ENCODE data around the gene UVRAG. TPM values are rescaled to one million over a fixed set of nuclear protein-coding genes. Genes with fewer than 3 reads are reported as not detected.

Gene UVRAG
- total and polyA plus RNA-seq, 2 of the 13 experiments (the other 11 are each of a cell fraction or from before 2014, with no cell fraction given): 9.7 to 17.3 TPM

DNA sequence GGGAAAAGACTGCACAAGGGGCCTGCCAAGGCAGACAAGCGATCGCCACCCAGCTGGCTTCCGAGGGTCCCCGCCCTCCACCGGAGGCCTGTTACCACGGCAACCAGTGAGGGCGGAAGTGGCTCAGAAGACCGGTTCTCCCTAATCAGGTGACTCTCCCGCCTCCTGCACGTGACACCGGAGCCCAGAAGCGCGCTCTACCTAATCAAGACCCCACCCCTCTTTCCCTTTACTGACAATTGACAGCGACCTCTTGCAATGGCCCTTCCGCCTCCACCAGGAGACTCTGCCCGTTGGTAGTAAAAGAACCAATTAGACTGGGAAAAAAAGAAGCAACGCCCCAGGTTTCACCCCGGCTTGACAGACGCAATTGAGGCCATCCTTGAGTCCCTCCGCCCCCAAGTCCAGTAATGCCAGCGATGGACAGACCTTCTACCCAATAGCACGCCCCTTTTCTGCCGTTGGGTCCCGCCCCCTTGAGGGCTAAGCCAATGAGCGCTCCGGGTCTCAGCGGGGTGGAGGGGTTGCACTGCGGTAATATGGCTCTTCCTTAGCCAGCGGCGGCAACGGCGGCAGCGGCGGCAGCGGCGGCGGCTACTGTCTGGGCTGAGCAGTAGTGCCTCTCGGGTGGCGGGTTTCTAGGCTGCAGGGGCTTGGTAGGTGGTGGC is at the start of gene UVRAG (continued):
- no peak for TF ChIP-seq ZNF280D (CRISPR knock-in tag; IDR thresholded peaks at IDR 0.05)
- TF ChIP-seq ZNF704 (CRISPR knock-in tag; IDR thresholded peaks at IDR 0.05; ENCODE audit: borderline replicate concordance): no peak
- TF ChIP-seq ZNF274 (CRISPR knock-in tag; IDR thresholded peaks at IDR 0.05): no peak
- TF ChIP-seq PCBP2 (optimal IDR thresholded peaks at IDR 0.05; ENCODE audit: low read depth, low read length, poor library complexity, severe bottlenecking): no peak
- TF ChIP-seq, protein P1, sequence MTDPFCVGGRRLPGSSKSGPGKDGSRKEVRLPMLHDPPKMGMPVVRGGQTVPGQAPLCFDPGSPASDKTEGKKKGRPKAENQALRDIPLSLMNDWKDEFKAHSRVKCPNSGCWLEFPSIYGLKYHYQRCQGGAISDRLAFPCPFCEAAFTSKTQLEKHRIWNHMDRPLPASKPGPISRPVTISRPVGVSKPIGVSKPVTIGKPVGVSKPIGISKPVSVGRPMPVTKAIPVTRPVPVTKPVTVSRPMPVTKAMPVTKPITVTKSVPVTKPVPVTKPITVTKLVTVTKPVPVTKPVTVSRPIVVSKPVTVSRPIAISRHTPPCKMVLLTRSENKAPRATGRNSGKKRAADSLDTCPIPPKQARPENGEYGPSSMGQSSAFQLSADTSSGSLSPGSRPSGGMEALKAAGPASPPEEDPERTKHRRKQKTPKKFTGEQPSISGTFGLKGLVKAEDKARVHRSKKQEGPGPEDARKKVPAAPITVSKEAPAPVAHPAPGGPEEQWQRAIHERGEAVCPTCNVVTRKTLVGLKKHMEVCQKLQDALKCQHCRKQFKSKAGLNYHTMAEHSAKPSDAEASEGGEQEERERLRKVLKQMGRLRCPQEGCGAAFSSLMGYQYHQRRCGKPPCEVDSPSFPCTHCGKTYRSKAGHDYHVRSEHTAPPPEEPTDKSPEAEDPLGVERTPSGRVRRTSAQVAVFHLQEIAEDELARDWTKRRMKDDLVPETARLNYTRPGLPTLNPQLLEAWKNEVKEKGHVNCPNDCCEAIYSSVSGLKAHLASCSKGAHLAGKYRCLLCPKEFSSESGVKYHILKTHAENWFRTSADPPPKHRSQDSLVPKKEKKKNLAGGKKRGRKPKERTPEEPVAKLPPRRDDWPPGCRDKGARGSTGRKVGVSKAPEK (CRISPR knock-in tag; IDR thresholded peaks at IDR 0.05; ENCODE audit: borderline replicate concordance): no peak
- TF ChIP-seq MIER3 (CRISPR knock-in tag; IDR thresholded peaks at IDR 0.05; ENCODE audit: borderline replicate concordance): no peak
- no peak for TF ChIP-seq ZNF768 (CRISPR knock-in tag; IDR thresholded peaks at IDR 0.05)
- peak; percentile 47 for TF ChIP-seq RBM39 (IDR thresholded peaks at IDR 0.05; ENCODE audit: low read depth, low read length, poor library complexity, severe bottlenecking)
- no peak for TF ChIP-seq ARNT2 (CRISPR knock-in tag; IDR thresholded peaks at IDR 0.05; ENCODE audit: low read depth)
- no peak for TF ChIP-seq NR2F2 (IDR thresholded peaks at IDR 0.05; ENCODE audit: borderline replicate concordance, low read depth)
- TF ChIP-seq, protein P2, sequence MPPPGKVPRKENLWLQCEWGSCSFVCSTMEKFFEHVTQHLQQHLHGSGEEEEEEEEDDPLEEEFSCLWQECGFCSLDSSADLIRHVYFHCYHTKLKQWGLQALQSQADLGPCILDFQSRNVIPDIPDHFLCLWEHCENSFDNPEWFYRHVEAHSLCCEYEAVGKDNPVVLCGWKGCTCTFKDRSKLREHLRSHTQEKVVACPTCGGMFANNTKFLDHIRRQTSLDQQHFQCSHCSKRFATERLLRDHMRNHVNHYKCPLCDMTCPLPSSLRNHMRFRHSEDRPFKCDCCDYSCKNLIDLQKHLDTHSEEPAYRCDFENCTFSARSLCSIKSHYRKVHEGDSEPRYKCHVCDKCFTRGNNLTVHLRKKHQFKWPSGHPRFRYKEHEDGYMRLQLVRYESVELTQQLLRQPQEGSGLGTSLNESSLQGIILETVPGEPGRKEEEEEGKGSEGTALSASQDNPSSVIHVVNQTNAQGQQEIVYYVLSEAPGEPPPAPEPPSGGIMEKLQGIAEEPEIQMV (CRISPR knock-in tag; IDR thresholded peaks at IDR 0.05; ENCODE audit: low read depth): no peak
- TF ChIP-seq ZNF747 (CRISPR knock-in tag; IDR thresholded peaks at IDR 0.05; ENCODE audit: borderline replicate concordance): no peak; the same call in 1 of the 2 replicates
- TF ChIP-seq MAZ (IDR thresholded peaks at IDR 0.05; ENCODE audit: borderline replicate concordance, low read depth, low read length): peak; percentile 21; the same call in 1 of the 2 replicates
- 0 out of 2 replicates have a peak, but pooled peaks have one; percentile 56 for TF ChIP-seq MAZ (CRISPR knock-in tag; IDR thresholded peaks at IDR 0.05; ENCODE audit: low read depth)
- TF ChIP-seq SOX5 (CRISPR knock-in tag; IDR thresholded peaks at IDR 0.05; ENCODE audit: borderline replicate concordance): no peak
- no peak for TF ChIP-seq ZFP36L2 (CRISPR knock-in tag; IDR thresholded peaks at IDR 0.05)
- no peak for TF ChIP-seq ZBTB3 (CRISPR knock-in tag; IDR thresholded peaks at IDR 0.05; ENCODE audit: borderline replicate concordance, low read depth)
- no peak; the same call in 1 of the 2 replicates for TF ChIP-seq MXD4 (CRISPR knock-in tag; IDR thresholded peaks at IDR 0.05)
- TF ChIP-seq ZNF737 (CRISPR knock-in tag; IDR thresholded peaks at IDR 0.05; ENCODE audit: borderline replicate concordance): no peak

Measured in HepG2 (cell line).